Measurements from ENCODE around the gene ANKRD12. TPM values are rescaled to one million over a fixed set of nuclear protein-coding genes. Genes with fewer than 3 reads are reported as not detected.

Gene ANKRD12
- polyA plus RNA-seq, 1 experiment: 10.4 TPM

DNA sequence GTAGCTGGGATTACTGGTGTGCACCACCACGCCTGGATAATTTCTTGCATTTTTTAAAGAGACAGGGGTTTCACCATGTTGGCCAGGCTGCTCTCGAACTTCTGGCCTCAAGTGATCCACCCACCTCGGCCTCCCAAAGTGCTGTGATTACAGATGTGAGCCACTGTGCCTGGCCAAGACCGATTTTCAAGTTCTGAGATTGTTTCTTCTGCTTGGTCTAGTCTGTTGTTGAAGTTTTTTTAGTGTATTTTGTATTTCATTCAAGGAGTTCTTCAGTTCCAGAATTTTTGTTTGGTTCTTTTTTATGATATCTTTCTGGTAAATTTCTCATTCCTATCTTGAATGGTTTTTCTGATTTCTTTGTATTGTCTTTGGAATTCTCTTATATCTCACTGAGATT is 96.4 kb downstream of the ANKRD12 start:
- POLR2A ChIA-PET: no interaction called here
- CTCF ChIA-PET: no interaction called here
- DNase-seq (ENCODE audit: low read depth, low spot score): no peak

DNA sequence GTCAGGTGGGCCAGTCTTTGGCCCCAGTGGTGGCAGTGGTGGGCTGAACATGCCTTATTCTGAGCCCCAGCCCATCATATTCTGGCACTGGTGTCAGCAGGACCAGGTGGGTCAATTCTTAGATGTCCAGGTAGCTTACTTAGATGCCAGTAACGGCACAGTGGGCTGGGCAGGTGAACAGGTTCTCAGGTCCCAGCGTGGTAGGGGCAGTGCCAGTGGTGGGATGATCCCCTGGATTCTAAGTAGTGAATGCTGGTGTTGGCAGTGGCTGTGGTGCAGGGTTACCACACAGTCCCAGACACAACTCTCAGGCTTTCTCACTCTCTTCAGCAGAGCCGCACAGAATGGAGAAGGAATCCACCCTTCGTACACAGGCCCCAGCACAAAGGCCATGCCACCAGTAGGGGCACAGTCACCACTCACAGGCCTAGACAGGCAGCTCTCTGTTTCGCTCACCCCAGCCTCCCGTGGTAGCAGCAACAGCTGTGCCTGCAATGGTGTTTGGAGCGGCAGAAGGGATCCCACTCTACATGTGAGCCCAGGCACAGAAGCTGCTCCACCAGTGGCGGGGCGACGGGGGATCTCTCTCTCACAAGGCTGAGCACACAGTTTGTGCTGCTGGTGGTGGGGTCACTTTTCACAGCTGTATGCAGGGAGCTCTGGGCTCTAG is 97.3 kb downstream of the ANKRD12 start:
- Histone ChIP-seq H3K27ac (ENCODE audit: low read depth, low read length) (no peak overlapping the region), H3K9me3 (ENCODE audit: control insufficient read depth, insufficient read depth, low read length) (peaks cover 10% of the 10 kb centered on the region), H3K27me3 (ENCODE audit: control insufficient read depth, insufficient read depth, low read length) (no peaks in the 10 kb centered on the region), H3K4me3 (ENCODE audit: low read depth, low read length) (no peak overlapping the region)
- DNase-seq (ENCODE audit: low read depth, low spot score): no peak
- ChIA-PET CTCF (no interaction called here), POLR2A (no interaction called here)
- TF ChIP-seq, protein P1, sequence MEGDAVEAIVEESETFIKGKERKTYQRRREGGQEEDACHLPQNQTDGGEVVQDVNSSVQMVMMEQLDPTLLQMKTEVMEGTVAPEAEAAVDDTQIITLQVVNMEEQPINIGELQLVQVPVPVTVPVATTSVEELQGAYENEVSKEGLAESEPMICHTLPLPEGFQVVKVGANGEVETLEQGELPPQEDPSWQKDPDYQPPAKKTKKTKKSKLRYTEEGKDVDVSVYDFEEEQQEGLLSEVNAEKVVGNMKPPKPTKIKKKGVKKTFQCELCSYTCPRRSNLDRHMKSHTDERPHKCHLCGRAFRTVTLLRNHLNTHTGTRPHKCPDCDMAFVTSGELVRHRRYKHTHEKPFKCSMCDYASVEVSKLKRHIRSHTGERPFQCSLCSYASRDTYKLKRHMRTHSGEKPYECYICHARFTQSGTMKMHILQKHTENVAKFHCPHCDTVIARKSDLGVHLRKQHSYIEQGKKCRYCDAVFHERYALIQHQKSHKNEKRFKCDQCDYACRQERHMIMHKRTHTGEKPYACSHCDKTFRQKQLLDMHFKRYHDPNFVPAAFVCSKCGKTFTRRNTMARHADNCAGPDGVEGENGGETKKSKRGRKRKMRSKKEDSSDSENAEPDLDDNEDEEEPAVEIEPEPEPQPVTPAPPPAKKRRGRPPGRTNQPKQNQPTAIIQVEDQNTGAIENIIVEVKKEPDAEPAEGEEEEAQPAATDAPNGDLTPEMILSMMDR (IDR thresholded peaks at IDR 0.05; ENCODE audit: low read depth, low read length): no peak

More for the DNA sequence above, 96.4 kb downstream of the ANKRD12 start:
- H3K27ac ChIP-seq (ENCODE audit: low read depth, low read length): no peak overlapping the region
- H3K4me3 ChIP-seq (ENCODE audit: low read depth, low read length): no peak overlapping the region
- H3K9me3 ChIP-seq (ENCODE audit: control insufficient read depth, insufficient read depth, low read length): peaks cover 10% of the 10 kb centered on the region
- no peaks in the 10 kb centered on the region for H3K27me3 ChIP-seq (ENCODE audit: control insufficient read depth, insufficient read depth, low read length)
- TF ChIP-seq, protein P1 (IDR thresholded peaks at IDR 0.05; ENCODE audit: low read depth, low read length): no peak

GRCh38 chr18:9234528-9234927 is 97.9 kb downstream of the ANKRD12 start:
- TF ChIP-seq, protein P1 (IDR thresholded peaks at IDR 0.05; ENCODE audit: low read depth, low read length): no peak
- Histone ChIP-seq H3K4me3 (ENCODE audit: low read depth, low read length) (no peak overlapping the region), H3K27ac (ENCODE audit: low read depth, low read length) (no peak overlapping the region), H3K9me3 (ENCODE audit: control insufficient read depth, insufficient read depth, low read length) (peaks cover 10% of the 10 kb centered on the region), H3K27me3 (ENCODE audit: control insufficient read depth, insufficient read depth, low read length) (no peaks in the 10 kb centered on the region)
- CTCF ChIA-PET: no interaction called here
- POLR2A ChIA-PET: no interaction called here
- DNase-seq (ENCODE audit: low read depth, low spot score): no peak

DNA sequence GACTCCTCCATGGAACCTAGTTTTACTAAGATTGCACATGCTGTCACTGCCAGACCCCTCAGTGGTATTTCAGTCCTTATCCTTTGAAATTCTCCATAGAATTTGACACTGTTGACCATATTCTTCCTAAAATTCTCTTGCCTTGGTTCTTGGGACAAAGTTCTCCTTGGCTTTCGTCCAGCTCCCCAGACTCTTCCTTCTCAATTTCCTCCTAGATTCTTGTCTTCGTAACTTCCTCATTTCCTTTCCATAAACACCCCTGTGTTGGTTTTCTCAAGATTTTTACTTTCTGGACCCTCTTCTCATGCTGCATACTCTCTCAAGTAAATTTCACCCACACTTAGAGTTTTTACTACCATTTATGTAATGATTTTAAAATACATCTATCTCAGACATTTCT is 101.4 kb downstream of the ANKRD12 start:
- CTCF ChIA-PET: no interaction called here
- no peaks in the 10 kb centered on the region for H3K9me3 ChIP-seq (ENCODE audit: control insufficient read depth, insufficient read depth, low read length)
- H3K4me3 ChIP-seq (ENCODE audit: low read depth, low read length): no peak overlapping the region
- H3K27me3 ChIP-seq (ENCODE audit: control insufficient read depth, insufficient read depth, low read length): no peaks in the 10 kb centered on the region
- no peak overlapping the region for H3K27ac ChIP-seq (ENCODE audit: low read depth, low read length)
- TF ChIP-seq, protein P1 (IDR thresholded peaks at IDR 0.05; ENCODE audit: low read depth, low read length): no peak
- DNase-seq (ENCODE audit: low read depth, low spot score): no peak
- POLR2A ChIA-PET: no interaction called here

GRCh38 chr18:9239720-9240119 is 103.1 kb downstream of the ANKRD12 start:
- POLR2A ChIA-PET: no interaction called here
- Histone ChIP-seq H3K9me3 (ENCODE audit: control insufficient read depth, insufficient read depth, low read length) (no peaks in the 10 kb centered on the region), H3K27me3 (ENCODE audit: control insufficient read depth, insufficient read depth, low read length) (no peaks in the 10 kb centered on the region), H3K4me3 (ENCODE audit: low read depth, low read length) (no peak overlapping the region), H3K27ac (ENCODE audit: low read depth, low read length) (no peak overlapping the region)
- TF ChIP-seq, protein P1 (IDR thresholded peaks at IDR 0.05; ENCODE audit: low read depth, low read length): no peak
- DNase-seq (ENCODE audit: low read depth, low spot score): no peak
- CTCF ChIA-PET: no interaction called here
